Neural progenitor cell (in vitro differentiated cells): ENCODE results near the gene HSPB8.

Experiments
- CTCF ChIP-seq: fragments of 200-600 bp; sonication (generic); IDR thresholded peaks from 2 replicates; pipeline ENCODE4 v1.5.1; 2017; ENCODE audit warnings: antibody characterized with exemption, mild to moderate bottlenecking
- EZH2 ChIP-seq: fragments of 200-600 bp; sonication (generic); IDR thresholded peaks from 2 replicates; pipeline ENCODE4 v1.6.1; 2017; ENCODE audit warnings: antibody characterized with exemption, mild to moderate bottlenecking, moderate library complexity

GRCh38 chr12:119177724-119178380 lies 879 bp upstream of the HSPB8 start:
- TF ChIP-seq EZH2 (no peak), CTCF (no peak)
